SK-N-SH (cell line): ENCODE measurements around the gene TSPAN11. TPM values are rescaled to one million over a fixed set of nuclear protein-coding genes. Genes with fewer than 3 reads are reported as not detected.
A peak's percentile ranks its signal among the peaks of the same experiment; 100 is the strongest.

Source experiments
- CTCF ChIA-PET: fragments of 300-600, 350-600 bp; formaldehyde crosslinking; extraction: SDS; loops from one replicate; lab custom pipeline; 2021; lab: Yijun Ruan, JAX
- POLR2A ChIA-PET: fragments of 350-600 bp; sonication (Branson Sonifier 250); formaldehyde crosslinking; extraction: SDS; loops from one replicate; lab custom pipeline; 2020; ENCODE audit warnings: antibody characterized with exemption, inconsistent platforms; lab: Yijun Ruan, JAX
- DNase-seq: peaks from one replicate; pipeline ENCODE4 v3.0.0; 2012
- H2AFZ ChIP-seq: fragments of 200-600 bp; sonication (generic); 2 replicates; pipeline ENCODE4 v1.8.1; 2016; ENCODE audit warnings: antibody characterized with exemption, mild to moderate bottlenecking, low read depth
- H3F3A ChIP-seq: fragments of 200-600 bp; sonication (generic); replicated peaks from 2 replicates; pipeline ENCODE3; 2016; ENCODE audit warnings: antibody characterized with exemption, mild to moderate bottlenecking; ENCODE audit not compliant: insufficient read depth
- H3K27ac ChIP-seq, 2 experiments: fragments of 200-500 bp in 1 of 2; fragments of 200-600 bp in 1 of 2; sonication (Bioruptor generic) in 1 of 2; sonication (generic), shearing (Covaris generic) in 1 of 2; 2 replicates each; pipeline versions ENCODE4 v1.5.1 to v1.6.1; 2014 to 2016; ENCODE audit warnings: low read depth in 2 of 2, inconsistent platforms in 1 of 2, low read length in 1 of 2, mild to moderate bottlenecking in 1 of 2, mixed read lengths in 1 of 2
- H3K27me3 ChIP-seq: fragments of 200-600 bp; sonication (generic), shearing (Covaris generic); 2 replicates; pipeline ENCODE4 v1.6.1; 2016; ENCODE audit warnings: mixed run types; ENCODE audit not compliant: insufficient read depth
- H3K36me3 ChIP-seq, 2 experiments: fragments of 200-500 bp in 1 of 2; fragments of 200-600 bp in 1 of 2; sonication (Bioruptor generic) in 1 of 2; sonication (generic) in 1 of 2; replicated peaks in 1 of 2; 2 replicates each; pipeline versions ENCODE3 to v1.5.1; 2014 to 2016; ENCODE audit warnings: low read length in 1 of 2, mild to moderate bottlenecking in 1 of 2; ENCODE audit not compliant: insufficient read depth in 2 of 2, control insufficient read depth in 1 of 2
- H3K4me1 ChIP-seq, 2 experiments: fragments of 200-500 bp in 1 of 2; fragments of 200-600 bp in 1 of 2; sonication (Bioruptor generic) in 1 of 2; sonication (generic), shearing (Covaris generic) in 1 of 2; 2 replicates each; pipeline versions ENCODE4 v1.5.1 to v1.6.1; 2014 to 2016; ENCODE audit warnings: low read depth in 1 of 2, low read length in 1 of 2, mixed run types in 1 of 2; ENCODE audit not compliant: insufficient read depth in 2 of 2, control insufficient read depth in 1 of 2
- H3K4me2 ChIP-seq: fragments of 200-600 bp; sonication (generic), shearing (Covaris generic); 2 replicates; pipeline ENCODE4 v1.6.1; 2017; ENCODE audit warnings: mixed run types
- H3K4me3 ChIP-seq, 2 experiments: fragments of 200-500 bp in 1 of 2; fragments of 200-600 bp in 1 of 2; sonication (Bioruptor generic) in 1 of 2; sonication (generic), shearing (Covaris generic) in 1 of 2; 2 replicates each; pipeline versions ENCODE4 v1.5.1 to v1.8.1; 2014 to 2016; ENCODE audit warnings: low read depth in 2 of 2, inconsistent platforms in 1 of 2, low read length in 1 of 2, mild to moderate bottlenecking in 1 of 2, mixed read lengths in 1 of 2, moderate library complexity in 1 of 2
- H3K79me2 ChIP-seq: fragments of 200-600 bp; sonication (generic); 2 replicates; pipeline ENCODE4 v1.8.1; 2017; ENCODE audit warnings: mild to moderate bottlenecking; ENCODE audit not compliant: insufficient read depth
- H3K9ac ChIP-seq: fragments of 200-600 bp; sonication (generic); 2 replicates; pipeline ENCODE4 v1.6.1; 2017; ENCODE audit warnings: mixed run types
- H3K9me2 ChIP-seq: fragments of 200-600 bp; sonication (generic); 2 replicates; pipeline ENCODE4 v1.6.1; 2017; ENCODE audit warnings: mixed run types
- H3K9me3 ChIP-seq: fragments of 200-600 bp; sonication (generic); 2 replicates; pipeline ENCODE4 v1.6.1; 2017; ENCODE audit warnings: mixed run types, mild to moderate bottlenecking, moderate library complexity
- H4K20me1 ChIP-seq: fragments of 200-600 bp; sonication (generic); 2 replicates; pipeline ENCODE4 v1.6.1; 2017; ENCODE audit warnings: mild to moderate bottlenecking, mixed run types; ENCODE audit not compliant: insufficient read depth
- ELF1 ChIP-seq: IDR thresholded peaks from 2 replicates; pipeline ENCODE4 v1.4.0; 2012
- EP300 ChIP-seq, 2 experiments: IDR thresholded peaks; 2 replicates each; pipeline versions ENCODE4 v1.4.0 to v1.6.1; 2012; ENCODE audit warnings: borderline replicate concordance in 1 of 2, low read depth in 1 of 2, low read length in 1 of 2
- FOSL2 ChIP-seq: IDR thresholded peaks from 2 replicates; pipeline ENCODE4 v1.4.0; 2012; ENCODE audit warnings: low read depth, mild to moderate bottlenecking, moderate library complexity, borderline replicate concordance
- FOXJ3 ChIP-seq: sonication (generic); formaldehyde crosslinking; IDR thresholded peaks from 2 replicates; pipeline ENCODE4 v1.5.1; 2020; ENCODE audit warnings: mild to moderate bottlenecking, missing genetic modification reagents
- MEF2A ChIP-seq: IDR thresholded peaks from 2 replicates; pipeline ENCODE4 v1.4.0; 2012; ENCODE audit warnings: low read depth, borderline replicate concordance
- POLR2AphosphoS5 ChIP-seq: IDR thresholded peaks from 2 replicates; pipeline ENCODE4 v1.6.1; 2012; ENCODE audit warnings: low read depth, low read length
- RCOR1 ChIP-seq: fragments of 150-350 bp; IDR thresholded peaks from 2 replicates; pipeline ENCODE4 v1.6.1; 2017; ENCODE audit warnings: antibody characterized with exemption, low read length
- SIN3A ChIP-seq: IDR thresholded peaks from 2 replicates; pipeline ENCODE4 v1.6.1; 2012; ENCODE audit warnings: low read depth, mild to moderate bottlenecking, low read length, moderate library complexity, borderline replicate concordance
- TCF12 ChIP-seq: IDR thresholded peaks from 2 replicates; pipeline ENCODE4 v1.4.0; 2012
- YY1 ChIP-seq: IDR thresholded peaks from 2 replicates; pipeline ENCODE4 v1.4.0; 2012; ENCODE audit warnings: low read depth, mild to moderate bottlenecking
- WGBS: methylation state at CpG from one replicate; pipeline ENCODE4 v1.1.6; 2017; ENCODE audit warnings: low lambda C conversion rate; 5-methylcytosine and 5-hydroxymethylcytosine counted together
- polyA plus RNA-seq, 3 experiments: library from polyadenylated mRNA; depleted of rRNA; stranded (reverse); fragments of >200 nt; gene quantifications; 2 replicates each; pipeline ENCODE4 v1.2.3, GENCODE V29; 2012
- TF ChIP-seq, protein P1 (sequence below): IDR thresholded peaks from 2 replicates; pipeline ENCODE4; 2012

Gene TSPAN11
- polyA plus RNA-seq, 1 of the 3 experiments (the other 2 are of a cell fraction) = 6.4 TPM

- 58% methylated on average over 3 of the region's 3 CpGs for WGBS
- no peaks in the 10 kb centered on the region for H3F3A ChIP-seq
- no peak overlapping the region for H3K27ac ChIP-seq
- H3K9me2 ChIP-seq = no peaks in the 10 kb centered on the region
- DNase-seq = no peak
- no peak overlapping the region for H3K9ac ChIP-seq
- no peak overlapping the region for H3K4me3 ChIP-seq
- TF ChIP-seq, protein P1, sequence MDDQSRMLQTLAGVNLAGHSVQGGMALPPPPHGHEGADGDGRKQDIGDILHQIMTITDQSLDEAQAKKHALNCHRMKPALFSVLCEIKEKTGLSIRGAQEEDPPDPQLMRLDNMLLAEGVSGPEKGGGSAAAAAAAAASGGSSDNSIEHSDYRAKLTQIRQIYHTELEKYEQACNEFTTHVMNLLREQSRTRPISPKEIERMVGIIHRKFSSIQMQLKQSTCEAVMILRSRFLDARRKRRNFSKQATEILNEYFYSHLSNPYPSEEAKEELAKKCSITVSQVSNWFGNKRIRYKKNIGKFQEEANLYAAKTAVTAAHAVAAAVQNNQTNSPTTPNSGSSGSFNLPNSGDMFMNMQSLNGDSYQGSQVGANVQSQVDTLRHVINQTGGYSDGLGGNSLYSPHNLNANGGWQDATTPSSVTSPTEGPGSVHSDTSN = peak; percentile 46; the same call in 1 of the 2 replicates
- TF ChIP-seq EP300 (IDR thresholded peaks at IDR 0.05; ENCODE audit: borderline replicate concordance in 1 of 2, low read depth in 1 of 2, low read length in 1 of 2) (no peak), MEF2A (no peak), ELF1 (no peak), FOSL2 (no peak), FOXJ3 (no peak), TCF12 (peak; percentile 27; the same call in 1 of the 2 replicates), POLR2AphosphoS5 (no peak), YY1 (no peak), RCOR1 (no peak)
- no peak overlapping the region for H2AFZ ChIP-seq
- no peaks in the 10 kb centered on the region for H3K79me2 ChIP-seq
- ChIA-PET CTCF (interaction anchor here (0.7 to 1.7 kb wide), 3 partner anchors 10 to 271 kb away, joined by 3 to 9 read pairs (median 4); no protein-coding TSS in a partner anchor), POLR2A (no interaction called here)
- H3K36me3 ChIP-seq = no peaks in the 10 kb centered on the region
- no peaks in the 10 kb centered on the region for H3K27me3 ChIP-seq
- peaks cover 3 to 7% of the 10 kb centered on the region in 2 experiments; a peak in 2 of 4 replicates for H3K4me1 ChIP-seq
- H3K9me3 ChIP-seq = no peaks in the 10 kb centered on the region
- H4K20me1 ChIP-seq = no peaks in the 10 kb centered on the region
- H3K4me2 ChIP-seq = no peak overlapping the region
Observed at GRCh38 chr12:31000751-31001150, 74.2 kb downstream of the TSPAN11 start.

DNA sequence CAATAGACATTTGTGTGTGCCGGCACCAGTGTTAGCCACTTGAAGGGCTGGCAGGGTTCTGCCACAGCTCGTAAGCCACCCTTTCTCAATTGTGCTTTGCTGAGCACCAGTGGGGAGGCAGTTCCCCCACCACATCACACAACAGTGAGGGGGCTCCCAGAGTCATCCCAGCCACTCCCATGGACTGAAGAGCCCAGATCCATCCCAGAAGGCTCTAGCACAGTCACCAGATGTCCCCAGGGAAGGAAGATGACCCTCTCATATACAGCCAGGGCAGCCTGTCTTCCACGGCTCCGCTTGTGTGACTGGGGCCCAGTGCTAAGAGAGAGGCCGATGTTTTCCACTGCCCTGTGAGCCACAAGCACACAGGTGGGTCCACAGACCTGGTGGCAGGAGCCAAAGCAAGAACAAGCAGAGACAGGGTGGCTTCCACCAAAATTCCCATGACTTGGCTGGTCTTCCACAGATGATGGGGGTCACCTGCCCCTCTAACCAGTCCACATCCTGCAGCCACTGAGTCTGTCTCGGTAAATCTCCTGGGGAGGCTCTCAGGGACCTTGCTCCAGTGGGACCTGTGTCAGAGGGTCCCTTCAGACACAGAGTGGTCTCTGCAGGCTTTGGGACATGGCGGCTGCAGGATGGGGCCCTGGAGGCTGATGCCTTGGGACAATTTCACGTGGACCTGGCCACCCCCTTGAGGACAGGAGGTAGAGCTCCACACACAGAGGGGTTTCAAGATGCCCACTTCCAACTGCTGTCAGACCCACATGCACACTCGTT, 75.2 kb downstream of the TSPAN11 start:
- Histone ChIP-seq H3K36me3 (no peaks in the 10 kb centered on the region), H3K9me2 (no peaks in the 10 kb centered on the region), H3K4me2 (no peak overlapping the region), H3K79me2 (no peaks in the 10 kb centered on the region), H3F3A (no peaks in the 10 kb centered on the region), H3K4me3 (no peak overlapping the region), H3K27ac (no peak overlapping the region), H4K20me1 (no peaks in the 10 kb centered on the region), H3K4me1 (peaks cover 0 to 3% of the 10 kb centered on the region in 2 experiments; a peak in 1 of 4 replicates)
- 71% methylated on average over 2 of the region's 9 CpGs for WGBS
- POLR2A ChIA-PET = no interaction called here
- CTCF ChIA-PET = interaction anchor here (1.7 kb wide), 1 partner anchor 16 kb away, joined by 9 read pairs; no protein-coding TSS in a partner anchor
- no peak for TF ChIP-seq SIN3A
- TF ChIP-seq, all 33 proteins: peak for 0
- Histone ChIP-seq H3K9me3 (no peaks in the 10 kb centered on the region), H3K27me3 (no peaks in the 10 kb centered on the region), H2AFZ (no peak overlapping the region), H3K9ac (no peak overlapping the region)
- no peak for DNase-seq
